ENCODE measurements around the gene RIC3. TPM values are rescaled to one million over a fixed set of nuclear protein-coding genes. Genes with fewer than 3 reads are reported as not detected.

The RIC3 gene
- total RNA-seq, 1 experiment from 2014 or later, result not detected

DNA sequence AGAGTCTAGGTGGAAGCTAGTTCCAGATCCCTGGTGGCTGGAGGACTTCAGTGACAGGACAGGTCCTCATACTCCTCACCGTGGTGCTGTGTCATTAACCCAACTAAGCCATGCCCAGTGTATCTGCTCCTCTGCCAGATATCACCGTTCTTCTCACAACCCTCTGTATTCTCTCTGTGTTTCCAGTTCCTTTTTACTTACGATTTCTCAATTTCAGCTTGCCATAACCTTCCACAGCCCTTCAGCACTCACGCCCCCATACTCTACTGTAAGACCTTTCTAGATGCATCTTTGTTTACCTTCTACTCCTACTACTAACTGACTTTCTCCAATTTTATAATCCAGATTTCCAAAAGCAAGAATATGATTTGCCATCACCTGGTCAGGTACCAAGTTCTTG is 26.1 kb upstream of the RIC3 start (continued):
- TF ChIP-seq, protein P1, sequence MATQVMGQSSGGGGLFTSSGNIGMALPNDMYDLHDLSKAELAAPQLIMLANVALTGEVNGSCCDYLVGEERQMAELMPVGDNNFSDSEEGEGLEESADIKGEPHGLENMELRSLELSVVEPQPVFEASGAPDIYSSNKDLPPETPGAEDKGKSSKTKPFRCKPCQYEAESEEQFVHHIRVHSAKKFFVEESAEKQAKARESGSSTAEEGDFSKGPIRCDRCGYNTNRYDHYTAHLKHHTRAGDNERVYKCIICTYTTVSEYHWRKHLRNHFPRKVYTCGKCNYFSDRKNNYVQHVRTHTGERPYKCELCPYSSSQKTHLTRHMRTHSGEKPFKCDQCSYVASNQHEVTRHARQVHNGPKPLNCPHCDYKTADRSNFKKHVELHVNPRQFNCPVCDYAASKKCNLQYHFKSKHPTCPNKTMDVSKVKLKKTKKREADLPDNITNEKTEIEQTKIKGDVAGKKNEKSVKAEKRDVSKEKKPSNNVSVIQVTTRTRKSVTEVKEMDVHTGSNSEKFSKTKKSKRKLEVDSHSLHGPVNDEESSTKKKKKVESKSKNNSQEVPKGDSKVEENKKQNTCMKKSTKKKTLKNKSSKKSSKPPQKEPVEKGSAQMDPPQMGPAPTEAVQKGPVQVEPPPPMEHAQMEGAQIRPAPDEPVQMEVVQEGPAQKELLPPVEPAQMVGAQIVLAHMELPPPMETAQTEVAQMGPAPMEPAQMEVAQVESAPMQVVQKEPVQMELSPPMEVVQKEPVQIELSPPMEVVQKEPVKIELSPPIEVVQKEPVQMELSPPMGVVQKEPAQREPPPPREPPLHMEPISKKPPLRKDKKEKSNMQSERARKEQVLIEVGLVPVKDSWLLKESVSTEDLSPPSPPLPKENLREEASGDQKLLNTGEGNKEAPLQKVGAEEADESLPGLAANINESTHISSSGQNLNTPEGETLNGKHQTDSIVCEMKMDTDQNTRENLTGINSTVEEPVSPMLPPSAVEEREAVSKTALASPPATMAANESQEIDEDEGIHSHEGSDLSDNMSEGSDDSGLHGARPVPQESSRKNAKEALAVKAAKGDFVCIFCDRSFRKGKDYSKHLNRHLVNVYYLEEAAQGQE (IDR thresholded peaks at IDR 0.05; ENCODE audit: low read depth), result no peak
- no peak for TF ChIP-seq FOSL1 (IDR thresholded peaks at IDR 0.05; ENCODE audit: low read depth)
- TF ChIP-seq TCF7L2 (IDR thresholded peaks at IDR 0.05; ENCODE audit: borderline replicate concordance, extremely low read depth, insufficient read depth, insufficient read length), result no peak
- TF ChIP-seq ZNF274 (IDR thresholded peaks at IDR 0.05; ENCODE audit: low read depth, low read length), result no peak
- TF ChIP-seq POLR2AphosphoS5 (IDR thresholded peaks at IDR 0.05; ENCODE audit: low read depth, low read length), result no peak
- no peak for TF ChIP-seq EGR1 (IDR thresholded peaks at IDR 0.05; ENCODE audit: low read depth)
- no peak for TF ChIP-seq SP1 (IDR thresholded peaks at IDR 0.05; ENCODE audit: low read depth)
- TF ChIP-seq EZH2phosphoT487 (IDR thresholded peaks at IDR 0.05; ENCODE audit: borderline replicate concordance), result no peak
- TF ChIP-seq YY1 (IDR thresholded peaks at IDR 0.05; ENCODE audit: extremely low read depth, insufficient replicate concordance, low read depth, low read length), result no peak

DNA sequence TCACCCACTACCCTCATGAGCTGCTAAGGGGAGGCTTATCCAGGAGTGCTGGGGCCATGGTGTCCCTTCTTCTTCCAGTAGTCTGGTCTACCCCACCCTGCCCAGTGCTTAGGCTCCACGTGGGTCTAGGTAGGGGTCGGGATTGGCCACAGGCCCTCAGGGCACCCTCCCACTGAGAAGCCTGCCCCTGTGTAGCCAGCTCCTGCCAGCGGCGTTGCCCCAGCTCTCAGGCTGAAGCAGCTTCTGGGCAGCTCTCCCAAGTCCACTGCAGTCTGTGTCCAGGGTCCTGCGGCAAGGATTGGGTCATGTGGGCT is 24.0 kb upstream of the RIC3 start:
- RAD21 ChIA-PET (ENCODE audit: low non-redundant PET in 1 of 2, low total read pairs in 2 of 2, uncharacterized antibody in 2 of 2, unreplicated experiment in 2 of 2), result interaction anchor here in 1 of 2 experiments (0.7 kb wide), 1 partner anchor 71 kb away, joined by 3 read pairs; the partner anchor contains the start of gene LMO1
- no peaks in the 10 kb centered on the region for H3K9me2 ChIP-seq (ENCODE audit: insufficient read depth)
- intact Hi-C loops (cut with micrococcal nuclease), result loop anchor here (1.0 kb wide), 1 partner anchor 373 kb away; no protein-coding TSS in a partner anchor
- H3K4me2 ChIP-seq (ENCODE audit: low read length), result no peak overlapping the region
- BruUV-seq (replicated peaks), result no TSS peak
- TF ChIP-seq, protein P2, sequence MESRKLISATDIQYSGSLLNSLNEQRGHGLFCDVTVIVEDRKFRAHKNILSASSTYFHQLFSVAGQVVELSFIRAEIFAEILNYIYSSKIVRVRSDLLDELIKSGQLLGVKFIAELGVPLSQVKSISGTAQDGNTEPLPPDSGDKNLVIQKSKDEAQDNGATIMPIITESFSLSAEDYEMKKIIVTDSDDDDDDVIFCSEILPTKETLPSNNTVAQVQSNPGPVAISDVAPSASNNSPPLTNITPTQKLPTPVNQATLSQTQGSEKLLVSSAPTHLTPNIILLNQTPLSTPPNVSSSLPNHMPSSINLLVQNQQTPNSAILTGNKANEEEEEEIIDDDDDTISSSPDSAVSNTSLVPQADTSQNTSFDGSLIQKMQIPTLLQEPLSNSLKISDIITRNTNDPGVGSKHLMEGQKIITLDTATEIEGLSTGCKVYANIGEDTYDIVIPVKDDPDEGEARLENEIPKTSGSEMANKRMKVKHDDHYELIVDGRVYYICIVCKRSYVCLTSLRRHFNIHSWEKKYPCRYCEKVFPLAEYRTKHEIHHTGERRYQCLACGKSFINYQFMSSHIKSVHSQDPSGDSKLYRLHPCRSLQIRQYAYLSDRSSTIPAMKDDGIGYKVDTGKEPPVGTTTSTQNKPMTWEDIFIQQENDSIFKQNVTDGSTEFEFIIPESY (IDR thresholded peaks at IDR 0.05; ENCODE audit: extremely low read depth, insufficient replicate concordance, low read length), result no peak
- no peak for TF ChIP-seq JUND (IDR thresholded peaks at IDR 0.05)
- no peak for TF ChIP-seq CEBPB (IDR thresholded peaks at IDR 0.05; ENCODE audit: low read depth)
- no peaks in the 10 kb centered on the region for H4K20me1 ChIP-seq (ENCODE audit: insufficient read depth)
- H3K36me3 ChIP-seq (ENCODE audit: control insufficient read depth in 1 of 2, insufficient read depth in 2 of 2, low read length in 2 of 2), result no peaks in the 10 kb centered on the region
- POLR2A ChIA-PET, result no interaction called here
- no peak overlapping the region for H3K9ac ChIP-seq (ENCODE audit: low read length)
- no peaks in the 10 kb centered on the region for H3K9me3 ChIP-seq (ENCODE audit: control insufficient read depth in 1 of 2, insufficient read depth in 1 of 2, low read depth in 1 of 2, low read length in 2 of 2)
- no peak overlapping the region for H3K27ac ChIP-seq (ENCODE audit: low read depth, low read length)
- ATAC-seq (peak; percentile 76), DNase-seq (ENCODE audit: low read depth, low spot score) (no peak)
- CTCF ChIA-PET, result interaction anchor here (0.7 to 2.1 kb wide), 10 partner anchors 9 to 374 kb away, joined by 3 to 12 read pairs (median 4); partner anchors contain the start of gene LMO1
- H3K4me3 ChIP-seq (replicated peaks in 1 of 2; ENCODE audit: low read depth in 1 of 2, low read length in 2 of 2), result no peak overlapping the region
- H3K79me2 ChIP-seq (ENCODE audit: insufficient read depth, low read length), result no peaks in the 10 kb centered on the region
- no peaks in the 10 kb centered on the region for H3K4me1 ChIP-seq (ENCODE audit: control insufficient read depth in 1 of 2, insufficient read depth in 2 of 2, low read length in 2 of 2)
- no peak overlapping the region for H2AFZ ChIP-seq (ENCODE audit: low read depth, low read length, poor library complexity, severe bottlenecking)
- H3K27me3 ChIP-seq (ENCODE audit: insufficient read depth, low read length), result peaks cover 19% of the 10 kb centered on the region
